Spinal cord (tissue), 10 donors: ENCODE measurements around the gene REELD1. TPM values are rescaled to one million over a fixed set of nuclear protein-coding genes. Genes with fewer than 3 reads are reported as not detected.

ENCODE experiments used
- DNase-seq, 6 donors: peaks; one replicate each; pipeline versions ENCODE4 v3.0.0 to v3.0.0-alpha.2; 2013 to 2015; ENCODE audit warnings: low spot score in 6 of 6, low read depth in 4 of 6
- H3K27ac ChIP-seq: one replicate; pipeline ENCODE4 v1.5.1; 2013; ENCODE audit warnings: low read depth, low read length, control low read depth
- H3K27me3 ChIP-seq: one replicate; pipeline ENCODE4 v1.6.1; 2013; ENCODE audit warnings: low read length; ENCODE audit not compliant: control insufficient read depth, insufficient read depth
- H3K36me3 ChIP-seq: one replicate; pipeline ENCODE4 v1.6.1; 2013; ENCODE audit warnings: low read length; ENCODE audit not compliant: control insufficient read depth, insufficient read depth
- H3K4me1 ChIP-seq: one replicate; pipeline ENCODE4 v1.6.1; 2013; ENCODE audit warnings: low read length; ENCODE audit not compliant: control insufficient read depth, insufficient read depth
- H3K4me3 ChIP-seq: one replicate; pipeline ENCODE4 v1.5.1; 2013; ENCODE audit warnings: low read depth, low read length, control low read depth
- H3K9me3 ChIP-seq: one replicate; pipeline ENCODE4 v1.6.1; 2013; ENCODE audit warnings: low read length; ENCODE audit not compliant: control insufficient read depth, insufficient read depth
- WGBS: methylation state at CpG from one replicate; pipeline ENCODE4 v1.1.5; 2013; ENCODE audit warnings: missing lambda C conversion rate; ENCODE audit not compliant: insufficient coverage; 5-methylcytosine and 5-hydroxymethylcytosine counted together
- polyA plus RNA-seq, 2 donors: library from polyadenylated mRNA; unstranded; fragments of 120-200 nt; gene quantifications; one replicate each; pipeline ENCODE4 v1.2.1, GENCODE V29; 2013; ENCODE audit not compliant: insufficient read length in 2 of 2
- total RNA-seq, 2 donors: library from RNA; depleted of rRNA in 1 of 2; stranded (reverse); fragments of 120-200 nt in 1 of 2; fragments of >200 nt in 1 of 2; gene quantifications; one replicate each; pipeline versions ENCODE4 v1.2.3 to v1.2.4, GENCODE V29; 2013 to 2014
- donor health status: healthy.

REELD1 gene
- total and polyA plus RNA-seq, 4 donors, result 0.11 to 0.30 (median 0.21) TPM

GRCh38 chr4:146243141-146243882 lies 29.0 kb downstream of the REELD1 start:
- 74% methylated on average over 24 of the region's 24 CpGs for WGBS
- H3K36me3 ChIP-seq, result no peaks in the 10 kb centered on the region
- peaks cover 32% of the 10 kb centered on the region for H3K4me1 ChIP-seq
- no peak overlapping the region for H3K4me3 ChIP-seq
- no peaks in the 10 kb centered on the region for H3K27me3 ChIP-seq
- no peak for DNase-seq
- H3K9me3 ChIP-seq, result peaks cover 1% of the 10 kb centered on the region
- H3K27ac ChIP-seq, result no peak overlapping the region

- WGBS, result 85% methylated on average over 17 of the region's 17 CpGs
- Histone ChIP-seq H3K36me3 (no peaks in the 10 kb centered on the region), H3K27me3 (no peaks in the 10 kb centered on the region), H3K4me1 (peaks cover 32% of the 10 kb centered on the region), H3K27ac (no peak overlapping the region), H3K4me3 (no peak overlapping the region), H3K9me3 (peaks cover 1% of the 10 kb centered on the region)
- no peak for DNase-seq
Measured at GRCh38 chr4:146243883-146244277, 29.5 kb downstream of the REELD1 start.

- 88% methylated on average over 7 of the region's 9 CpGs for WGBS
Measured at GRCh38 chr4:146244496-146244895, 30.2 kb downstream of the REELD1 start.

GRCh38 chr4:146245246-146245645 lies 30.9 kb downstream of the REELD1 start:
- Histone ChIP-seq H3K27ac (no peak overlapping the region), H3K4me3 (no peak overlapping the region), H3K36me3 (no peaks in the 10 kb centered on the region), H3K27me3 (no peaks in the 10 kb centered on the region), H3K4me1 (peaks cover 32% of the 10 kb centered on the region), H3K9me3 (peaks cover 1% of the 10 kb centered on the region)
- WGBS, result 72% methylated on average over 2 of the region's 3 CpGs
- no peak for DNase-seq

More at GRCh38 chr4:146244496-146244895, 30.2 kb downstream of the REELD1 start:
- H3K27me3 ChIP-seq, result no peaks in the 10 kb centered on the region
- no peak overlapping the region for H3K4me3 ChIP-seq
- H3K27ac ChIP-seq, result no peak overlapping the region
- H3K36me3 ChIP-seq, result no peaks in the 10 kb centered on the region
- no peak for DNase-seq
- H3K4me1 ChIP-seq, result peaks cover 32% of the 10 kb centered on the region
- peaks cover 1% of the 10 kb centered on the region for H3K9me3 ChIP-seq

- peaks cover 1% of the 10 kb centered on the region for H3K9me3 ChIP-seq
- H3K36me3 ChIP-seq, result no peaks in the 10 kb centered on the region
- peaks cover 32% of the 10 kb centered on the region for H3K4me1 ChIP-seq
- no peak overlapping the region for H3K4me3 ChIP-seq
- 78% methylated on average over 4 of the region's 4 CpGs for WGBS
- no peak overlapping the region for H3K27ac ChIP-seq
- DNase-seq, result no peak
- H3K27me3 ChIP-seq, result no peaks in the 10 kb centered on the region
Measured at GRCh38 chr4:146245850-146246249, 31.5 kb downstream of the REELD1 start.

- no peak for DNase-seq
- WGBS, result 78% methylated on average over 5 of the region's 6 CpGs
- peaks cover 30% of the 10 kb centered on the region for H3K4me1 ChIP-seq
Measured at GRCh38 chr4:146246381-146246780, 32.0 kb downstream of the REELD1 start.

GRCh38 chr4:146247356-146247755 lies 33.0 kb downstream of the REELD1 start:
- no peak for DNase-seq
- Histone ChIP-seq H3K27me3 (no peaks in the 10 kb centered on the region), H3K4me1 (peaks cover 24% of the 10 kb centered on the region), H3K4me3 (no peak overlapping the region), H3K9me3 (peaks cover 1% of the 10 kb centered on the region), H3K36me3 (no peaks in the 10 kb centered on the region), H3K27ac (no peak overlapping the region)
- WGBS, result 75% methylated on average over 2 of the region's 2 CpGs

More at GRCh38 chr4:146246381-146246780, 32.0 kb downstream of the REELD1 start:
- Histone ChIP-seq H3K36me3 (no peaks in the 10 kb centered on the region), H3K27me3 (no peaks in the 10 kb centered on the region), H3K9me3 (peaks cover 1% of the 10 kb centered on the region), H3K27ac (no peak overlapping the region), H3K4me3 (no peak overlapping the region)

- no peaks in the 10 kb centered on the region for H3K27me3 ChIP-seq
- H3K9me3 ChIP-seq, result no peaks in the 10 kb centered on the region
- no peaks in the 10 kb centered on the region for H3K4me1 ChIP-seq
- no peak overlapping the region for H3K4me3 ChIP-seq
- H3K27ac ChIP-seq, result no peak overlapping the region
- DNase-seq, result no peak
- peaks cover 2% of the 10 kb centered on the region for H3K36me3 ChIP-seq
- no CpG with 5 or more reads among the region's 5 CpGs for WGBS
Measured at GRCh38 chr4:146252969-146253611, 38.8 kb downstream of the REELD1 start.

GRCh38 chr4:146255463-146255862 lies 41.1 kb downstream of the REELD1 start:
- Histone ChIP-seq H3K4me3 (no peak overlapping the region), H3K36me3 (peaks cover 2% of the 10 kb centered on the region), H3K27ac (no peak overlapping the region), H3K27me3 (no peaks in the 10 kb centered on the region), H3K9me3 (no peaks in the 10 kb centered on the region), H3K4me1 (no peaks in the 10 kb centered on the region)
- WGBS, result 83% methylated on average over 1 of the region's 1 CpG
- DNase-seq, result no peak

- no peak overlapping the region for H3K27ac ChIP-seq
- no peak overlapping the region for H3K4me3 ChIP-seq
- H3K4me1 ChIP-seq, result no peaks in the 10 kb centered on the region
- DNase-seq, result no peak
- no peaks in the 10 kb centered on the region for H3K27me3 ChIP-seq
- no CpG with 5 or more reads among the region's 3 CpGs for WGBS
- H3K9me3 ChIP-seq, result no peaks in the 10 kb centered on the region
- peaks cover 2% of the 10 kb centered on the region for H3K36me3 ChIP-seq
Measured at GRCh38 chr4:146255874-146256273, 41.5 kb downstream of the REELD1 start.
